Measurements from ENCODE around the gene DDX50. TPM values are rescaled to one million over a fixed set of nuclear protein-coding genes. Genes with fewer than 3 reads are reported as not detected.
"Not testable (repeated sequence)": the region's sequence is repeated elsewhere in the genome, so short reads cannot be mapped to it uniquely, and the experiment has no call there.

DDX50 gene
- total RNA-seq, 2 experiments from 2014 or later, result 61.6 to 81.6 TPM

DNA sequence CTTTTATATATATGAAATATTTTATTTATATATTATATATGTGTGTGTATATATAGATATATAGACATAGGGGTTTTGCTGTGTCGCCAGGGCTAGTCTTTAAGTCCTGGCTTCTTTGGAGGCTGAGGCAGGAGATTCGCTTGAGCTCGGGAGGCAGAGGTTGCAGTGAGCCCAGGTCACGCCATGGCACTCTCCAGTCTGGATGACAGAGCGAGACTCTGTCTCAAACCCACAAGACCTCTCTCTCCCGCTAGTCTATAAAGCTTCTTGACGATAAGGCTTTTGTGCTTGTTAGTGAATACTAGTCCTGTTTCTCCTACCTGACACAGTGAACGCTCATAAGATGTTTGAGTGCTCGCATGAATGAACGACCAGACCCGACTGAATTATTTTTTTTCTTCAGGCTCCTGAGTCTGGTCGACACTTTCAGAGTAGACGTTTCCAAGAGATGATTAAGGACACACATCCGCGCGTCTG lies 54.3 kb downstream of the DDX50 start:
- ChIA-PET POLR2A (interaction anchor here (0.6 to 2.6 kb wide), 11 partner anchors 14 to 364 kb away, joined by 3 to 21 read pairs (median 4); partner anchors contain the start of genes DDX50, KIFBP and STOX1), CTCF (interaction anchor here (0.5 to 2.4 kb wide), 14 partner anchors 10 to 237 kb away, joined by 3 to 13 read pairs (median 4); partner anchors contain the start of gene KIFBP)
- Mint-ChIP-seq H3K4me1 (peaks cover 32% of the 10 kb centered on the region), H3K27ac (peak overlapping the region; percentile 100), H3K9me3 (ENCODE audit: low read depth) (no peaks in the 10 kb centered on the region), H3K27me3 (no peaks in the 10 kb centered on the region), H3K36me3 (ENCODE audit: low read depth) (peaks cover 48% of the 10 kb centered on the region), H3K4me3 (peak overlapping the region; percentile 98)
- DNase-seq (peak; percentile 55), ATAC-seq (peak; percentile 34)
- intact Hi-C loops (cut with DNase I, micrococcal nuclease), result loop anchor here in 1 of 2 experiments (1.0 kb wide), 1 partner anchor 138 kb away; no protein-coding TSS in a partner anchor

DNA sequence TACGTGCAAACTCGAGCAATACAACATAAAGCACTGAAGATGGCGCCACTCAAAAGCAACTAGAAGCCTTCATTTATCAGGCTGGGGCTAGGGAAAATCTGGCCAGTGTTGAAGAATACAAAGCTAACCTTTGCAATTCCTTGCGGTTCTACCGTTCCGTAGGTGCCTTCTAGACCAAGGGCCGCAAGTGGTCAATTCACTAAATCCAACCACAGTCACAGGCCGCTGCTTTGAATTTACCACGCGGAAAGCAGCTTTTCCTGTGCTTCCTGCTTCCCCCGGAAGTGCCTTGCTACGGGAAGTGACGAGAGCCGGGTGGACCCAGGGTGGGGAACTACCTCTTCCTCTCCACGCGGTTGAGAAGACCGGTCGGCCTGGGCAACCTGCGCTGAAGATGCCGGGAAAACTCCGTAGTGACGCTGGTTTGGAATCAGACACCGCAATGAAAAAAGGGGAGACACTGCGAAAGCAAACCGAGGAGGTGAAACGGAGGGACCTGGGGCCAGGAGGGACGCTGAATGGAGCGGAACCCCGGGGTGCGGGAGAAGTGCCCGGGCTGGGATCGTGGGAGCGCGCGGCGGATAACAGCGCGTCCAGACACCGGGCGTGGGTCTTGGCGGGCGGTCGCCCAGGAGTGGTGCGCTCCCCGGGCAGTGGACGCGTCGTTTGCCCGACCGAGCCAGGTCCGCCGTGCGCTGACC lies 54.9 kb downstream of the DDX50 start, which contains the start of gene DDX21:
Gene DDX21 (plus strand): TSS at position 339 of the 701 bp plus-strand sequence. CDS start 56 bp downstream, at position 395.
- H3K36me3 Mint-ChIP-seq (ENCODE audit: low read depth), result peaks cover 53% of the 10 kb centered on the region
- peaks cover 35% of the 10 kb centered on the region for H3K4me1 Mint-ChIP-seq
- intact Hi-C loops (cut with DNase I, micrococcal nuclease), result loop anchor here (1.0 to 2.0 kb wide), 13 partner anchors 32 to 623 kb away; partner anchors contain the start of genes SUPV3L1 (in 2 of the 2), VPS26A (in 2 of the 2), CCAR1 (in 1 of the 2) and DDX50 (in 1 of the 2)
- peak; percentile 85 for ATAC-seq
- DNase-seq, result peak; percentile 94
- no peaks in the 10 kb centered on the region for H3K9me3 Mint-ChIP-seq (ENCODE audit: low read depth)
- H3K27me3 Mint-ChIP-seq, result no peaks in the 10 kb centered on the region
- H3K27ac Mint-ChIP-seq, result peak within 1 kb of the TSS; percentile 100
- ChIA-PET CTCF (interaction anchor here (0.7 to 2.4 kb wide), 17 partner anchors 9 to 238 kb away, joined by 3 to 13 read pairs (median 4); partner anchors contain the start of gene KIFBP), POLR2A (interaction anchor here (0.6 to 2.6 kb wide), 12 partner anchors 14 to 363 kb away, joined by 3 to 21 read pairs (median 4); partner anchors contain the start of genes DDX50 and STOX1)
- peak within 1 kb of the TSS; percentile 98 for H3K4me3 Mint-ChIP-seq

DNA sequence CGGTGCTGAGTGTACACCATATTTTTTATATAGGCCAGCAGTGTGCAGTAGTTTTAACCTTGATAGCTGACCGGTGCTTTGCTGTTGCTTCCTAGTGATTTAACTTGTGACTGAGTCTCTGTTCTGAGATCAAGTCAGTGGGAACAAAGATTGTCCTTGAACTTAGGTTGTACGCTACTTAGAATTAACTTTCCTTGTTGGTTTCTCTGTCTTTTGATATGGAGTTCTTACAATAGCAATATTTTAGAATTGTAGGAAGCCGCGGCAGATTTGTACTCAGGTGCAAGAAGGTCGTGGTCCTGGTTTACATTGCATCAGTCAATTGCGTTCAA lies 56.1 kb downstream of the DDX50 start:
- peaks cover 44% of the 10 kb centered on the region for H3K4me1 Mint-ChIP-seq
- DNase-seq (no peak), ATAC-seq (no peak)
- POLR2A ChIA-PET, result interaction anchor here (0.6 to 2.6 kb wide), 10 partner anchors 11 to 381 kb away, joined by 3 to 21 read pairs (median 6); partner anchors contain the start of genes CCAR1 and DDX50
- H3K9me3 Mint-ChIP-seq (ENCODE audit: low read depth), result no peaks in the 10 kb centered on the region
- H3K36me3 Mint-ChIP-seq (ENCODE audit: low read depth), result peaks cover 63% of the 10 kb centered on the region
- CTCF ChIA-PET, result interaction anchor here (0.7 to 2.4 kb wide), 3 partner anchors 10 to 31 kb away, joined by 3 to 13 read pairs (median 3); partner anchors contain the start of gene KIFBP
- H3K27me3 Mint-ChIP-seq, result no peaks in the 10 kb centered on the region
- intact Hi-C loops (cut with DNase I, micrococcal nuclease), result loop anchor here (1.0 to 2.0 kb wide), 6 partner anchors 56 to 624 kb away; partner anchors contain the start of genes DDX50 (in 1 of the 2), HNRNPH3 (in 1 of the 2), PBLD (in 1 of the 2) and SLC25A16 (in 1 of the 2)
- H3K27ac Mint-ChIP-seq, result peak overlapping the region; percentile 100
- H3K4me3 Mint-ChIP-seq, result peak overlapping the region; percentile 98

DNA sequence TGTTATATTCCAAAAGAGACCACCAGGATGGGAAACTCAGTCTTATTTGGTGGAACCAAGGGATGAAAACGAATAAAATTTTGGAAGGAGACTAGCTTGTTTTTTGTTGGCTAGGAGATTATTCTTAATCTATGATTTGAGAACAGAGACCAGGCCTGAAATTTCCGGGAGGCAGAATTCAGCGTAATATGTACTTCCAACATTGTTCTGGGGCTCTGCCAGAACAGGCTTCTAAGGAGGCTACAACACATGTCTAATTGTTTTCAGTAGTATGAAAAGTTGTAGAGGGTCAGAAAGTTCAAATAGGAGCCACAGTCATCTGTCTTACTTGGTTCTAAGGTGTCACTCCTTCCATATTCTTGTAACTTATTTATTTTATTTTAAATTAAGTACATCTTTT lies 56.5 kb downstream of the DDX50 start:
- ChIA-PET CTCF (interaction anchor here (0.7 to 4.5 kb wide), 2 partner anchors 23 to 28 kb away, joined by 3 to 17 read pairs; no protein-coding TSS in a partner anchor), POLR2A (interaction anchor here (0.8 to 1.7 kb wide), 4 partner anchors 17 to 132 kb away, joined by 3 to 12 read pairs (median 4); no protein-coding TSS in a partner anchor)
- DNase-seq (no peak), ATAC-seq (no peak)
- intact Hi-C loops (cut with DNase I, micrococcal nuclease), result loop anchor here (1.0 to 2.0 kb wide), 6 partner anchors 56 to 625 kb away; partner anchors contain the start of genes DDX50 (in 1 of the 2), HNRNPH3 (in 1 of the 2), PBLD (in 1 of the 2) and SLC25A16 (in 1 of the 2)
- H3K4me3 Mint-ChIP-seq, result peak overlapping the region; percentile 98
- no peaks in the 10 kb centered on the region for H3K27me3 Mint-ChIP-seq
- H3K4me1 Mint-ChIP-seq, result peaks cover 45% of the 10 kb centered on the region
- no peaks in the 10 kb centered on the region for H3K9me3 Mint-ChIP-seq (ENCODE audit: low read depth)
- H3K36me3 Mint-ChIP-seq (ENCODE audit: low read depth), result peaks cover 64% of the 10 kb centered on the region
- peak overlapping the region; percentile 100 for H3K27ac Mint-ChIP-seq

DNA sequence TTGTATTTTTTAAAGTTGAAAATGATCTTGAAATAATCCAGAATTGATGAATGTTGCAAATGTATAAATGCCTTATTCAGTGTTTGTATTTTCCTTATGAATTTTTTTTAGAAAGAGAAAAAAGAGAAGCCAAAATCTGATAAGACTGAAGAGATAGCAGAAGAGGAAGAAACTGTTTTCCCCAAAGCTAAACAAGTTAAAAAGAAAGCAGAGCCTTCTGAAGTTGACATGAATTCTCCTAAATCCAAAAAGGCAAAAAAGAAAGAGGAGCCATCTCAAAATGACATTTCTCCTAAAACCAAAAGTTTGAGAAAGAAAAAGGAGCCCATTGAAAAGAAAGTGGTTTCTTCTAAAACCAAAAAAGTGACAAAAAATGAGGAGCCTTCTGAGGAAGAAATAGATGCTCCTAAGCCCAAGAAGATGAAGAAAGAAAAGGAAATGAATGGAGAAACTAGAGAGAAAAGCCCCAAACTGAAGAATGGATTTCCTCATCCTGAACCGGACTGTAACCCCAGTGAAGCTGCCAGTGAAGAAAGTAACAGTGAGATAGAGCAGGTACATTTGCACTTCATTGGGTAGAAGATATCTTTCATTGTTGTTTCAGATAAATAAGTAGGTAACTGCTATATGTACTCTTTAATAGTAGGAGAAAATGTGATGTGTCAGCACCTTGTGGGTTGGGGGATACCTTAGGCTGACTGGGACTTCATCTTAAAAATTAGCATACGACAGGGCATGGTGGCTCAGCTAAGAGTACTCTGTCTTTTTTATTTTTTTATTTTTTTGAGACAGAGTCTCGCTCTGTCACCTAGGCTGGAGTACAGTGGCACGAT lies 58.8 kb downstream of the DDX50 start:
- intact Hi-C loops (cut with DNase I, micrococcal nuclease), result no loop called here
- POLR2A ChIA-PET, result interaction anchor here (0.6 to 1.0 kb wide), 4 partner anchors 11 to 231 kb away, joined by 3 to 4 read pairs (median 4); no protein-coding TSS in a partner anchor
- peaks cover 40% of the 10 kb centered on the region for H3K4me1 Mint-ChIP-seq

DNA sequence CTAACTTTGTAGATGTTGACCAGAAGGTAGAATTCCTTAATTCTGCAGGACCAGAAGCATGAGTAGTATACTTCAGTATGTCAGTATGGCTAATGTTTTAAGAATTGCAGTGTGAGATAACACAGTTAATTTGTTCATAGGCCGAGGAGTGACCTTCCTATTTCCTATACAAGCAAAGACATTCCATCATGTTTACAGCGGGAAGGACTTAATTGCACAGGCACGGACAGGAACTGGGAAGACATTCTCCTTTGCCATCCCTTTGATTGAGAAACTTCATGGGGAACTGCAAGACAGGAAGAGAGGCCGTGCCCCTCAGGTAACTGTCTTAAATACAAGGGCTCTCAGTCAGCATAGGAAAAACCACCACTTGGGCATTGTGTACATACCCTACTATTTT lies 62.0 kb downstream of the DDX50 start:
- no peak overlapping the region for H3K27ac Mint-ChIP-seq
- peaks cover 82% of the 10 kb centered on the region for H3K36me3 Mint-ChIP-seq (ENCODE audit: low read depth)
- DNase-seq (no peak), ATAC-seq (no peak)
- intact Hi-C loops (cut with DNase I, micrococcal nuclease), result no loop called here
- H3K9me3 Mint-ChIP-seq (ENCODE audit: low read depth), result no peaks in the 10 kb centered on the region
- H3K27me3 Mint-ChIP-seq, result no peaks in the 10 kb centered on the region
- ChIA-PET CTCF (no interaction called here), POLR2A (interaction anchor here (2.0 kb wide), 1 partner anchor 16 kb away, joined by 5 read pairs; no protein-coding TSS in a partner anchor)
- no peak overlapping the region for H3K4me3 Mint-ChIP-seq
- peaks cover 39% of the 10 kb centered on the region for H3K4me1 Mint-ChIP-seq

More for the DNA sequence above, 58.8 kb downstream of the DDX50 start:
- Mint-ChIP-seq H3K36me3 (ENCODE audit: low read depth) (peaks cover 78% of the 10 kb centered on the region), H3K9me3 (ENCODE audit: low read depth) (no peaks in the 10 kb centered on the region), H3K27ac (peak overlapping the region; percentile 74), H3K4me3 (peak overlapping the region; percentile 65), H3K27me3 (no peaks in the 10 kb centered on the region)
- CTCF ChIA-PET, result interaction anchor here (0.9 to 4.5 kb wide), 4 partner anchors 10 to 165 kb away, joined by 3 to 17 read pairs (median 4); no protein-coding TSS in a partner anchor
- no peak for DNase-seq
- no peak for ATAC-seq

DNA sequence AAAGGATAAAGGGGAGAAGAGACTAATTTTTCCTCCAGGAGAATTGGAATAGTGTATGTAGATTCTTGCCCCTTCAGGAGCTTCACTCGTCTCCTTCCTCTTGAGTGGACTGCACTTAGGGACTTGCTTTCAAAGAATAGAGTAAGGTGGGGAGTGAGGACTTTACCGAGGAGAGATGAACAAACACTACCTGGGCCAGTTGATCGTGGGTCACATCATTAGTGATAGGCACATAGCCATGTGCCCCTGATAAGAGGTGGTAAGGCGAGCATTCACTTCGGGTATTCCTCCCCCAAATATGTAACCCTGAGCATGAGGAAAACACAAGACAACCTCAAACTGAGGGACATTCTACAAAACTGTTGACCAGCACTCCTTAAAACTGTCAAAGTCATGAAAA lies 72.9 kb downstream of the DDX50 start:
- Mint-ChIP-seq H3K4me3 (no peak overlapping the region), H3K36me3 (ENCODE audit: low read depth) (peaks cover 72% of the 10 kb centered on the region), H3K27me3 (no peaks in the 10 kb centered on the region), H3K9me3 (ENCODE audit: low read depth) (no peaks in the 10 kb centered on the region), H3K27ac (peak overlapping the region; percentile 48), H3K4me1 (peaks cover 8% of the 10 kb centered on the region)
- ATAC-seq (no peak), DNase-seq (no peak)
- ChIA-PET CTCF (no interaction called here), POLR2A (interaction anchor here (1.0 kb wide), 1 partner anchor 17 kb away, joined by 5 read pairs; no protein-coding TSS in a partner anchor)
- intact Hi-C loops (cut with DNase I, micrococcal nuclease), result loop anchor here in 1 of 2 experiments (10.0 kb wide), 1 partner anchor 209 kb away; no protein-coding TSS in a partner anchor

DNA sequence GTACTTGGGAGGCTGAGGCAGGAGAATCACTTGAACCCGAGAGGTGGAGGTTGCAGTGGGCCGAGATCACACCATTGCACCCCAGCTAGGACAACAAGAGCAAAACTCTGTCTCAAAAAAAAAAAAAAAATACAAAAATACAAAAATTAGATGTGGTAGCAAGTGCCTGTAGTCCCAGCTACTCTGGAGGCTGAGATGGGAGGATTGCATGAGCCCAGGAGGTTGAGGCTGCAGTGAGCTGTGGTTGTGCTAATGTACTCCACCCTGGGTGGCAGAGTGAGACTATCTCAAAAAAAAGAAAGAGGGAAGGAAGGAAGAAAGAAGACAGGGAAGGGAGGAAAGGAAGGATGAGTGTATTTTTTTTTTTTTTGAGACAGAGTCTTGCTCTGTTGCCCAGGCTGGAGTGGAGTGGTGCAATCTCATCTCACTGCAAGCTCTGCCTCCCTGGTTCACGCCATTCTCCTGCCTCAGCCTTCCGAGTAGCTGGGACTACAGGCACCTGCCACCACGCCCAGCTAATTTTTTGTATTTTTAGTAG lies 74.9 kb downstream of the DDX50 start:
- H3K4me3 Mint-ChIP-seq; DNase-seq; ATAC-seq; H3K9me3 Mint-ChIP-seq (ENCODE audit: low read depth); H3K4me1 Mint-ChIP-seq; H3K27ac Mint-ChIP-seq; H3K27me3 Mint-ChIP-seq: not testable (repeated sequence)
- ChIA-PET CTCF (interaction anchor here (1.6 kb wide), 1 partner anchor 10 kb away, joined by 3 read pairs; no protein-coding TSS in a partner anchor), POLR2A (interaction anchor here (0.6 to 1.0 kb wide), 2 partner anchors 15 to 19 kb away, joined by 4 to 7 read pairs; no protein-coding TSS in a partner anchor)
- H3K36me3 Mint-ChIP-seq (ENCODE audit: low read depth), result peaks cover 77% of the 10 kb centered on the region
- intact Hi-C loops (cut with DNase I, micrococcal nuclease), result loop anchor here in 1 of 2 experiments (10.0 kb wide), 1 partner anchor 211 kb away; no protein-coding TSS in a partner anchor

DNA sequence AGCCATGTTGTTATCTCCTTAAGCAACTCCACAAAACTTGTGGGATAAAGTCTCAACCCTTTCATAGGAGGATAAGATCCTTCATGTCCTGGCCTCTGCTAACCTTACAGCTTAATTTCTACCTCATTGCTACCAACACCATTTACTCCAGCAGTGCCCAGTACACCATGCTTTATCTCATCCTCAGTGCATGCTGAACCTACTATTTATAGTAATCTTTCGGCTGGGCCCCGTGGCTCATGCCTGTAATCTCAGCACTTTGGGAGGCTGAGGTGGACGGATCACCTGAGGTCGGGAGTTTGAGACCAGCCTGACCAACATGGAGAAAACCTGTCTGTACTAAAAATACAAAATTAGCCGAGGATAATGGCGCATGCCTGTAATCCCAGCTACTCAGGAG lies 78.6 kb downstream of the DDX50 start:
- POLR2A ChIA-PET, result interaction anchor here (1.1 kb wide), 1 partner anchor 16 kb away, joined by 5 read pairs; no protein-coding TSS in a partner anchor
- not testable (repeated sequence) for H3K27ac Mint-ChIP-seq
- intact Hi-C loops (cut with DNase I, micrococcal nuclease), result loop anchor here in 1 of 2 experiments (10.0 kb wide), 1 partner anchor 215 kb away; no protein-coding TSS in a partner anchor

DNA sequence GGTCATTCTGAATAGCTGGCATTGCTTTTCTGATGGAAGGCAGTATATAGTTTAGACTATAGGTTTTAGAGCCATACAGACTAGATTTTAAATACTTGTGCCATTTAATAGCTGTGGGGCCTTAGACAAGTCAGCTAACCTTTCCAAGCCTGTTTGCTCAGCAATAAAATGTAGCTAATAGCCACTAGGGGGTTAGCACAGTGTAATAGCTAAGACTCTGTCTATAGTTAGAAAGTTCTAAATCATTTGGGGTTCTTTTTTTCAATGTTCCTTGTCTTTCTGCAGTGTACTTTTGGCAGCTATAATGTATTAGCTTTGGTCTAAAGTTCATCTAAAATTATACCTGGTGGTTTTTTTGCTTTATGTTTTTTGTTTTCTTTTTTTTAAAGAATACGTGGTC lies 80.0 kb downstream of the DDX50 start:
- no peak for ATAC-seq
- ChIA-PET POLR2A (interaction anchor here (0.6 to 1.0 kb wide), 5 partner anchors 13 to 131 kb away, joined by 3 to 4 read pairs (median 4); no protein-coding TSS in a partner anchor), CTCF (interaction anchor here (0.7 to 1.1 kb wide), 7 partner anchors 11 to 160 kb away, joined by 3 to 8 read pairs (median 3); no protein-coding TSS in a partner anchor)
- intact Hi-C loops (cut with DNase I, micrococcal nuclease), result no loop called here
- Mint-ChIP-seq H3K4me3 (no peak overlapping the region), H3K36me3 (ENCODE audit: low read depth) (peaks cover 60% of the 10 kb centered on the region), H3K4me1 (peaks cover under 1% of the 10 kb centered on the region), H3K9me3 (ENCODE audit: low read depth) (no peaks in the 10 kb centered on the region), H3K27me3 (no peaks in the 10 kb centered on the region), H3K27ac (no peak overlapping the region)
- DNase-seq, result no peak

More for the DNA sequence above, 78.6 kb downstream of the DDX50 start:
- not testable (repeated sequence) for H3K9me3 Mint-ChIP-seq (ENCODE audit: low read depth); H3K4me1 Mint-ChIP-seq; DNase-seq; H3K4me3 Mint-ChIP-seq; ATAC-seq; H3K27me3 Mint-ChIP-seq
- peaks cover 65% of the 10 kb centered on the region for H3K36me3 Mint-ChIP-seq (ENCODE audit: low read depth)
- CTCF ChIA-PET, result interaction anchor here (1.4 kb wide), 1 partner anchor 19 kb away, joined by 3 read pairs; no protein-coding TSS in a partner anchor

All from activated CD4-positive, alpha-beta T cell treated with anti-CD3 and anti-CD28 coated beads for 36 hours (primary cell).